Progenitor cell of endocrine pancreas (in vitro differentiated cells): ENCODE results near the gene TFEB. TPM values are rescaled to one million over a fixed set of nuclear protein-coding genes. Genes with fewer than 3 reads are reported as not detected.

Experiments used
- DNase-seq: peaks from one replicate; pipeline ENCODE4 v3.0.0; 2021; ENCODE audit warnings: low spot score; ENCODE audit not compliant: unreplicated experiment
- H3K27ac Mint-ChIP-seq: 2 replicates; pipeline ENCODE4 v1.8.0; 2021; ENCODE audit warnings: mild to moderate bottlenecking, moderate library complexity, mixed read lengths
- H3K27me3 Mint-ChIP-seq: 2 replicates; pipeline ENCODE4 v1.8.0; 2021; ENCODE audit warnings: mixed read lengths
- H3K36me3 Mint-ChIP-seq: 2 replicates; pipeline ENCODE4 v1.8.0; 2022; ENCODE audit warnings: mixed read lengths; ENCODE audit not compliant: insufficient read depth
- H3K4me1 Mint-ChIP-seq: 2 replicates; pipeline ENCODE4 v1.8.0; 2021; ENCODE audit warnings: low read depth, mixed read lengths
- H3K4me3 Mint-ChIP-seq: 2 replicates; pipeline ENCODE4 v1.8.0; 2021; ENCODE audit warnings: low read depth, mild to moderate bottlenecking, moderate library complexity, mixed read lengths
- H3K9me3 Mint-ChIP-seq: 2 replicates; pipeline ENCODE4 v1.8.0; 2021; ENCODE audit warnings: low read depth, mixed read lengths
- CTCF ChIP-seq: fragments of 200-600 bp; sonication (generic); IDR thresholded peaks from one replicate; pipeline ENCODE4 v1.5.0; 2021; ENCODE audit warnings: antibody characterized with exemption, mild to moderate bottlenecking; ENCODE audit not compliant: unreplicated experiment
- total RNA-seq: library from RNA; stranded (reverse); gene quantifications from 2 replicates; pipeline ENCODE4 v1.2.1, GENCODE V29; 2021

The TFEB gene
- total RNA-seq, 1 donor from 2014 or later = 0.48 TPM

GRCh38 chr6:41667195-41667594, 68.2 kb downstream of the TFEB start:
- no peak for TF ChIP-seq CTCF
- no peak overlapping the region for H3K4me3 Mint-ChIP-seq
- peaks cover 4% of the 10 kb centered on the region for H3K9me3 Mint-ChIP-seq
- peaks cover 51% of the 10 kb centered on the region for H3K27me3 Mint-ChIP-seq
- H3K4me1 Mint-ChIP-seq = no peaks in the 10 kb centered on the region
- no peaks in the 10 kb centered on the region for H3K36me3 Mint-ChIP-seq
- no peak for DNase-seq
- H3K27ac Mint-ChIP-seq = no peak overlapping the region

- Mint-ChIP-seq H3K4me1 (no peaks in the 10 kb centered on the region), H3K27ac (no peak overlapping the region)
Observed at GRCh38 chr6:41664271-41664670, 71.1 kb downstream of the TFEB start.

GRCh38 chr6:41663568-41663967, 71.8 kb downstream of the TFEB start:
- Mint-ChIP-seq H3K36me3 (no peaks in the 10 kb centered on the region), H3K27ac (no peak overlapping the region), H3K27me3 (peaks cover 48% of the 10 kb centered on the region), H3K9me3 (no peaks in the 10 kb centered on the region), H3K4me3 (no peak overlapping the region), H3K4me1 (no peaks in the 10 kb centered on the region)
- DNase-seq = no peak
- TF ChIP-seq CTCF = no peak

More at GRCh38 chr6:41664271-41664670, 71.1 kb downstream of the TFEB start:
- peaks cover 44% of the 10 kb centered on the region for H3K27me3 Mint-ChIP-seq
- no peaks in the 10 kb centered on the region for H3K36me3 Mint-ChIP-seq
- no peak overlapping the region for H3K4me3 Mint-ChIP-seq
- TF ChIP-seq CTCF = no peak
- DNase-seq = no peak
- H3K9me3 Mint-ChIP-seq = peaks cover 4% of the 10 kb centered on the region

GRCh38 chr6:41659935-41660334, 75.5 kb downstream of the TFEB start:
- Mint-ChIP-seq H3K4me3 (no peak overlapping the region), H3K9me3 (no peaks in the 10 kb centered on the region), H3K36me3 (no peaks in the 10 kb centered on the region), H3K4me1 (peaks cover 4% of the 10 kb centered on the region), H3K27me3 (peaks cover 43% of the 10 kb centered on the region), H3K27ac (no peak overlapping the region)
- peak; percentile 19 for TF ChIP-seq CTCF
- DNase-seq = no peak

- no peaks in the 10 kb centered on the region for H3K9me3 Mint-ChIP-seq
- H3K4me3 Mint-ChIP-seq = no peak overlapping the region
- peaks cover 4% of the 10 kb centered on the region for H3K4me1 Mint-ChIP-seq
- H3K27ac Mint-ChIP-seq = no peak overlapping the region
- H3K27me3 Mint-ChIP-seq = peaks cover 37% of the 10 kb centered on the region
- no peak for DNase-seq
- H3K36me3 Mint-ChIP-seq = no peaks in the 10 kb centered on the region
- no peak for TF ChIP-seq CTCF
Observed at GRCh38 chr6:41658636-41659035, 76.8 kb downstream of the TFEB start.
